Nucleus accumbens (tissue), 56 donors: ENCODE measurements around the gene ARRB2.
"Not testable (repeated sequence)": the region's sequence is repeated elsewhere in the genome, so short reads cannot be mapped to it uniquely, and the experiment has no call there.

ENCODE experiments used
- DNase-seq, 56 donors: peaks; one replicate each; lab custom pipeline; 2025; lab: John Stamatoyannopoulos, UW

The ARRB2 gene

DNA sequence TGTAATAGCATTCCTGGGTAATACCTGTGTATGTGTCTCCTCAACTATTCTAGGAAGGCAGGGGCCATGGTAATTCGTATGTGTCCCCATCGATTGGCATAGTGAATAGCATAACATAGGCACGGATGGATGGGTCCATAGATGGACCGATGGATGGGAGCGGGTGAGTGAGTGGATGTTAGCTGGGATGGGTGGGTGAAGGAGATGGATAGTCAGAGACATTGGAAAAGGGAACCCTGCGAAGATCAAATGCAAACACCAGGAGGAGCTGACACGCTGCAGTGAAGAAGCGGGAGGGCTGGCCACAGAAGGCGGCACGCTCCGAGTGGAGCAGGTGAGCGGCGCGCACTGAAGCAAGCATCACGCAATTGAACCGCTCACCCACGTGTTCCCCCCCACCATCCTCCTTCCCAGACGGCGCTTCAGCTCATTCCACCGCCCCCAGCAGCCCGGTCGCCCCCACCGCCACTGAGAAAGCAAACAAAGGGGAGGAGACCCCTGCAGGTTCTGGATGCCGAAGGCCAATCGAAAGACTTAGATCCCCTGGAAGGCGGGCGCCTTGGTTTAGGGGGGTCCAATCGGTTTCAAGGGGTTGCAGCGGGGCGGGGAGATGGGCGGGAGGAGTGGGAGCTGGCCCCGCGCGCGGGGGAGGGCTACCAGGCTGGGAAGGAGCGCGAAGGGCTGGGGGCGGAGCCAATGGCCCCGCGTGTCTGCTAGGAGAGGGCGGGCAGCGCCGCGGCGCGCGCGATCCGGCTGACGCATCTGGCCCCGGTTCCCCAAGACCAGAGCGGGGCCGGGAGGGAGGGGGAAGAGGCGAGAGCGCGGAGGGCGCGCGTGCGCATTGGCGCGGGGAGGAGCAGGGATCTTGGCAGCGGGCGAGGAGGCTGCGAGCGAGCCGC is at the start of gene ARRB2:
TSS of gene ARRB2 (plus strand) at position 839 of the 899 bp plus-strand sequence. CDS start 90 bp downstream, outside the sequence.
- DNase-seq, result peak; percentile 88 to 100 (median 98)

DNA sequence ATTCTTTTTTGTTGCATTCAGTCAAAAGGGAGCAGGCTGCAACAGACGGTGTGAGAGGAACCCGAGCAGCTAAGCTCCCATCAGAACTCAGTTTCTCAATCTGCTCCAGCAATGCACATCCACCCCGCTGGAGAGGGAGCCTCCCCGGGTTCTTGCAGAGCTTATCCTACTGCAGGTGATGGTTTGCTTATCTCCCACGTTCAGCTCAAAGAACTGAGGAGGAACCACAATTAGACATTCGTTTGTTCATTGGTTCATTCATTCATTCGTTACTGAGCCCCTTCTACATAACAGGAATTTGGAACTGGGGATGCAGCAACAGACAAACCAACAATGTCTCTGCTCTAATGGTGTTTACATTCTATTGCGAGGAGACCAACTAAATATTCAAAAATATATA is 46.7 kb upstream of the ARRB2 start:
- DNase-seq, result no peak

DNA sequence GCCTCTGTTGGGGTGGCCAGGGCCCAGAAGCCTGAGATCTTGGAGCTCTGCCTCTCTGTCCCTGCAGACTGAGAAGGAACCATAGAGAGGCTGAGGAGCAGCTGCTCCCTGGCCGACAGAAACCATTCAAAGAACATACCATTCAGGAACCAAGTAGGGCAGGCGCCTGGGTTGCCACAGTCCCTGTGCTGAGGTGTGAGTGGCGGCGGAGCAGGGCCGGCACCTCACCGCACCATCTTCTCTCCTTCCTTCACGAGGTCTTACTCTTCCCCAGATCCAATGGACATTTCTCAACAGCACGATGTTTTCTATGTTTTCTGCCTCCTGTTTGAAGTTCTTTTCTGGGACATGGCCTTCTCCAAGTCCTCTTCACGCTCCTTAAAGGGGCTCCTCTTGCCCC is 46.2 kb upstream of the ARRB2 start:
- DNase-seq, result no peak

DNA sequence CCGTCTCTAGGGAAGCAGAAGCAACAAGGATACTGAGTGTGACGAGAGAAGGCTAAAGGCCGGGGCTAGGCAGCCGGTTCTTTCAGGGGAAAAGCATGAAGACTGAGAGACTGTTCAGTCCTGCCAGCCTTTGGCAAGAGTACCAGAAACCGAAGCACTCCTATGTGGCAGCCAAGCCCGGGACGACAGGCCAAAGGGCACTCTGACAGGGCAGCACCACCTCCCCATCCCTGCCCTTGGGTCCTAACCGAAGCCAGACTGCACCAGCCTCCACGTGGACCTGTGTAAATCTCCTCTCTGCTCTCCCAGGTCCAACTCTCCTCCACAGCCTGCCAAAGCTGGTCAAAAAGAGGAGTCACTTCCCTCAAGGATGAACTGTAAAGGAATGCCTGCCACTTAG is 45.4 kb upstream of the ARRB2 start:
- no peak for DNase-seq

DNA sequence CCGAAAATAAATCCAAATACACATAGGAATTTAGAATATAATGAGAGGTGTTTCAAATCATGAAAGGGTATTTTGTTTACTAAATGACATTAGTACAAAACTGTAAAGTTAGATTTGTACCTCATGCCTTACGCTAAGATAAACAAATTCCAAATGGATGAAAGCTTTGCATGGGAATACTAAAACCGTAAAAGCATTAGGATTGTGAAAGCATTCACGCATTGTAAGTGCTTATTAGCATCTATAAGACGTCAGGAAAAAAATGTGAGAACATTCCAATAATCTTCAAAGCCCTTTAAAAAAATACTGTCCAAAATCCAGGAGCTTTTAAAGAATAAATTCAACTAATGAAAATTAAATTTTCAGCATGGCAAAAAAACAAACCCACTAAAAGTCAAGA is 44.1 kb upstream of the ARRB2 start:
- no peak for DNase-seq

DNA sequence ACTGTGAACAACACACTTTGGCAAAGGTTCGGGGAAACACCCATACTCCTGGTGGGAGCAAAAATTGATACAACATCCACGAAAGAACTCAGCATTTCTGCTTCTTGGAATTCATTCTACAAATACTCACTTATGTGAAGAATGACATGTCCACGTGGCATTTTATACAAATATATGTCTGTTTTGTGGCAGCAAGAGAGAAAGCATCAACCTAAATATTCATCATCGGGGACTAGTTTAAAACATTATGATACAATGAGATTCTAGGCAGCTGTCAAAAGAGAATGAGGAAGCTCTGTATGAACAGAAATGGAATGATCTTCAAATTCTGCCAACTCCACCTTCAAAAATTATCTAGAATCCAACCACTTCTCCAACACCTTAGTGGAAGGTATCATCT is 43.3 kb upstream of the ARRB2 start:
- DNase-seq, result no peak

DNA sequence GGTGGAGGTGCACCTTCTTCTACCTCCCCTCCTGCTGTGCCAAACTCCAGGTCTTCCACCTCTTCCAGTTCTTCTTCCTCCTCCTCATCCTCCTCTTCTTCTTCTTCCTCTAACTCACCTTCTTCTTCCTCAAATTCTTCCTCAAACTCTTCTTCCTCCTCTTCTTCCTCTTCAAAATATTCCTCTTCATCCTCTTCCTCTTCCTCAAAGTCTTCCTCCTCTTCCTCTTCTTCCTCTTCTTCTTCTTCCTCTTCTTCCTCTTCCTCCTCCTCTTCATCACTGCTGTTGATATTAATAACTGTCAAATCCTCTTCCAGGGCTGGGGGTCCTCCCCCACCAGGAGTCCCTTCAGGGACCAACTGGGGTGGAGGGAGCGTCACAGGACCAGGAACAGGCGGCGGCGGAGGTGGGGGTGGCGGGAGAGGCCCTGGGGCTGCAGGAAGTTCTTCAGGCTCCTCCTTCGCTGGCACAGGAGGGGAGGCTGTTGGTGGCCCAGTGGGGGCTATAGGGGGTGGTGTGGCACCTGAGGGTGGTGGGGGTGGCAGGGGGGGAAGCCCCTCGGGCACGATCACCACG is 38.3 kb upstream of the ARRB2 start:
- no peak for DNase-seq

DNA sequence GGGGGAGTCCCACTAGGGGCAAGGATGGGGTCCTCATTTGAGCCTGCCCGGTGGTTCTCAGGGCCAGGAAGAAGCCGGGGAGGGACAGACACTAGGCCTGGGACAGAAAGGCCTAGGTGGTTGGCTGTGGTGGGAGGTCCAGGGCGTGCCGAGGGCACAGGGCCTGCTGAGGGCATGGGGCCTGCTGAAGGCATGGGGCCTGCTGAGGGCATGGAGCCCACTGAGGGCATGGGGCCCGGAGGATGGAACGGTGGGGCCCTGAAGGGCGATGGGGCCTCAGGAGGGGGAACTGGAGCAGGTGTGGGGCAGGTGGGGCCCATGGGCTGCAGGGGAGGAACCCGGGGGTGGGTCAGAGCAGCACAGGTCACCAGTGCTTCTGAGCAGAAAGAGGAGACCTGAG is 37.7 kb upstream of the ARRB2 start:
- no peak for DNase-seq

DNA sequence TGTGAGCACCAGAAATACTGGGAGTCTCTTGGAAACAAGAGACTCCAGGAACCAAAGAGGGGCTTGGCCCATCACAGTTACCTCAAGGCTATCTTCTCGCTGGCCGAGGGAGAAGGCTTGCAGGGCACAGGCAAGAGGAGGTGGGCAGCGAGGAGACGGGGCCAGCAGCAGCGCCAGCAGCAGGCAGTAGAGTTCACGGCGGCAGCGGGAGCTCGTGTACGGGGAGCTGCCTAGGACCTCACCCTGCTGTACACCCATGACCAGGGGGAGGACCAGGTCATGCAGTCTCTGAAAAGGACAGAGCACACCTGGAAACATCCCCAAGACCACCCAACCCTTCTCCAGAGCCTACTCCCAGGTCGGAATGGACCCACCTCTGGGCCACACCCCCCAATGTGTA is 37.3 kb upstream of the ARRB2 start:
- DNase-seq, result no peak

DNA sequence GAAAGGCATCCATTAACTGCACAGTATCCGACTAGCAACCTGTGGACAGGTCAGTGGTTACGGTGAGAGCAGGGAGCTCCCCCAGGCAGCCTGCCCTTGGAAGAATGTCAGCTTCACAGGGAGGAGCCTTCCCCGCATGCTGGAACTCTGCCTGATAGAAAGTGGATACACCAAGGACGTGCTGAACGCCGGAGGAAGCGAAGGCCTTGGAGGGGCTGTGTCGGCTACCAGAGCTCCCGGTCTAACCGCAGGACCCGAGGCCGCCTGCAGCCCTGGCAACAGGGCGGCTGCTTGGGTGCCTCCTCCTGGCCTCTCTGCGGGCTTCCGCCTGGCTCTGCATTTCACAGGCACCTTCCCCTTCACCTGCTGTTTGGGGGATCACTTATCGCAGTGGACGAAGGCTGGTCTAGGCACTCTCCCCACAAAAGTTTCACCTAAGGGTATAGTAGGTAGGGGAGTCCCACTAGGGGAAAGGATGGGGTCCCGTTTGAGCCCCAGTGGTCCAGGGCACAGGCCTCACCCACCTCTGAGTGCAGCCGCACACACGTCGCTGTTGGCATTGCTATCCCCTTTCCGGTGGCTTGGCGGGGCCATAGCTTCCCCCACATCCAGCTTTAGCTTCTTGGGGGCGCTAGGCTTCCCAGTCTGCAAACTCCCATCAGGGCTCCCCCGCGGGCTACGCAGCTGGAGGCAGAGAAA is 36.3 kb upstream of the ARRB2 start:
- DNase-seq, result no peak

DNA sequence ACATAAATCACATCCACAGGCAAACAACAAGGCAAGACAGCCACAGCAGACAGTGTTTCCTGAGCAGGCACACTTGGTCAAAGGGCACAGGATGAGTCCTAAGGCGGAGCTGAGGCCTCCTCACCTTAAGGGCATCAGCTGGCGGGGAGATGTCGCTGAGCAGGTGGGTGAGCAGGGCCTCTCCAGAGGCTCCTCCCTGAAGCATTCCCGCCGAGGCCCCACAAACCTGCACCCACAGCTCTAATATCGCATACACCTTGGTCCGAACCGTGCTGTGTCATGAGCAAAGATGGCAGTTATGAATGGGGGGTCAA is 35.8 kb upstream of the ARRB2 start:
- no peak for DNase-seq

DNA sequence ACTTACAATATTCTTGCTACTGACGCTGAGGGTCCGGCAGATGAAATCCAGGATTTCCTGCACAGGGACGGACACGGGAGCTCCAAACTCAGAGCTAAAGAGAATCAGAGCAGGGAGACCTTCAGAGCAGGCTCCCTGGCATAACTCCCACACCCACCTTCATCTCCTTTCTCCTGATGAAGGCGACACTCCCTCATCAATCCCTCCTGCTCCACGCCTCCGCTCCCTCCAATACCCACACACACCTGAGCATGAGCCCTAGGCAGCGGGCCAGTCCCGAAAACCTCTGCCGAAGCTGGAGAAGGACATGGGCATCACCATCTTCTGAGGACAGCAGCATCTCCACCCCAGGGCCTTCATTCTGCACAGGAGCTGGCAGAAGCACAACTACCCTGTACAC is 34.6 kb upstream of the ARRB2 start:
- peak in 2 of 56 donors; percentile 9 to 13 for DNase-seq

DNA sequence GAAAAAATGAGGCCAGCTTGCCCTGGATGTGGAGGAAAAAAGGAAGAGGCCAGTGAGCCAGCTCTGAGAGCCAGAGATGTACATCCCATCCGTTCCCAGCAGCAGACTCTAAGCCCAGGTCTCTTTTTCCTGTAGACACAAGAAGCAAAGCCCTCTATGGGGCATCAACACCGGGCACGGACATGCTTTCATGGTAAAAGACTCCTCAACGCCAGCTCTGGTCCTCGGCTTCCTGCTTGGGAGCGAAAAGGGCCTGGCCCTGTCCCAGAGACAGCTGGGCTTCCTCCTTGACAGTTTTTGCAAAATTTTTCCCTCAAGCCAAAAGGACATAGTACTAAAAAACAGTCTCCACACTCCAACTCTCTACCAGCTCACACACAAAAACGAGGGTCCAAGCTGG is 33.6 kb upstream of the ARRB2 start:
- no peak for DNase-seq

DNA sequence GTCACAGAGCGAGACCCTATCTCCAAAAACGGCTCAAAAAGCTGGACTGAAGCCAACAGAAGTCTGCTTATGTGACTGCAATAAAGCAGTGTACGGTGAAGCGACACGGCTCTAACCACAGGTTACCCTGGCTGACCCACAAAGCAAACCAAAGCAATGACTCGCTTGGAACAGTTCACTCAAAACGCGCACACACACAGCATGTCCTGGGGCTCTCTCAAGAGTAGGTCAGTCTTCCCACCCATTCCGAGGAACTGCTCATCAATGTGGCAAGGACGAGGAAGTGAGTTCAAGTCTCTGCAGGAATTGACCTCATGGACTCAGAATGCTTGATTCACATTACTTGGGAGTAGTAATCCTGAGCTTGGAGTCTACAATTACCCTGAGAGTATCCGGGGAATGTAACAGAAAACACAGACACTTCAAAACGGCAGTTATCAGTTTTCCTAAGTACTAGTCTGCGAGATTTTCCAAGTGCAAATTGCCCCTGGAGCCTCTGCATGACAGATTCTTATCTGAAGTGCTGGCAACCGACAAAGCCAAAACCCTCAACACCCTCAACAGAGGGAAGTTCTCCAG is 31.9 kb upstream of the ARRB2 start:
- no peak for DNase-seq

DNA sequence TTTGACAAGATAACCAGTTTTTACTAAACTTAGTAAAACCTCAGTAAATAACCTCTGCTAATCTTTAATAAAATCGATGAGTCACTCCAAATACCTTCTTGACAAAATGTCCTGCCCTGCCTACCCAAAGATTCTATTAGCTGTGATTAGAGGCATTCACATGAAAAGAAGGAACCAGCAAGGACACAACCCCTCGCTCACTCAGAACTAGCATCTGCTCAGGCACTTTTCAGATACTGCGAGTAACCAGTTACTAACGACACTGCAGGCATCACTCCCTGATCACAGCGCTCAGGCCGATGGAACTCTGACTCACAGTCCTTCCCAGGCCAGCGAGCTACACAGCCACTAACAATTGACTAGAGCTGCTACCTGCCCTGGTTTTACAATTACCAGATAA is 30.8 kb upstream of the ARRB2 start:
- DNase-seq, result no peak

DNA sequence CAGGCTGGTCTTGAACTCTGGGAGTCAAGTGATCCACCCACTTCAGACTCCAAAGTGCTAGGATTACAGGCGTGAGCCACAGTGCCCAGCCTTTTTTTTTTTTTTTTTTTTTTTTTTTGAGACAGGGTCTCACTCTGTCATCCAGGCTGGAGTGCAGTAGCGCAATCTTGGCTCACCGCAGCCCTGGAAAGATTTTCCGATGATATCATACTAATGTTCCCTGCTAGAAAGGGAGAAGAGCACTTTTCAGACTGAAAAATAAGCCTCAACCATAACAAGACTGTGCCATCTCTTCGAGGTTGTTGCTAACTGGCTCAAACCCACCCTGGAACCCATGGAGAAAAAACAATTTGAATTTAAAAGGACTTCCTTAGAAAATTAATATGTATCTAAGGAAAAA is 26.7 kb upstream of the ARRB2 start:
- not testable (repeated sequence) for DNase-seq

DNA sequence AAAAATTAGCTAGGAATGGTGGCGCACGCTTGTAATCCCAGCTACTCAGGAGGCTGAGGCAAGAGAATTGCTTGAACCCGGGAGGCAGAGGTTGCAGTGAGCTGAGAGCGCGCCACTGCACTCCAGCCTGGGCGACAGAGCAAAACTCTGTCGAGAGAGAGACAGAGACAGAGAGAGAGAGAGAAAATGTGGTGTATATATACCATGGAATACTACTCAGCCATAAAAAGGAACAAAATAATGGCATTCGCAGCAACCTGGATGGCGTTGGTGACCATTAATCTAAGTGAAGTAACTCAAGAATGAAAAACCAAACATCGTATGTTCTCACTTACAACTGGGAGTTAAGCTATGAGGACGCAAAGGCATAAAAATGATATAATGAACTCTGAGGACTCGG is 20.6 kb upstream of the ARRB2 start:
- DNase-seq, result not testable (repeated sequence)

DNA sequence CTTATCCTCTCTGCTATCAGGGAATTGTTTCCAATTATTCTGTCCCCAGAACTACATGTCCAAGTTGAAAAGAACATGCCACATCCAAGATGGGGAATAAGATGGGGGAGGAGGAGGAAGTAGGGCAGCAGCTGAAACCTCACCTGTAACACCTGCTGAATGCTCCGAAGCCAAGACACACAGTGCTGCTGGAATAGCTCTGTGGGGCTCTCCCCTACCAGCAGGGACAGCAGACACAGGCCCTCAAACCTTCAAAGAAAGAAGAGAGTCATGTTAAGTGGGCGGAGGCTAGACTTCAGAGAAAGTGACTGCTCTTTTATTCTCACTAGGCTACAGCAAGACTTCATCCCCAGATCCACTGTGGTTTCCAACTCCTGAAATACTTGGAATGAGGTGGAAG is 19.7 kb upstream of the ARRB2 start:
- DNase-seq, result no peak

DNA sequence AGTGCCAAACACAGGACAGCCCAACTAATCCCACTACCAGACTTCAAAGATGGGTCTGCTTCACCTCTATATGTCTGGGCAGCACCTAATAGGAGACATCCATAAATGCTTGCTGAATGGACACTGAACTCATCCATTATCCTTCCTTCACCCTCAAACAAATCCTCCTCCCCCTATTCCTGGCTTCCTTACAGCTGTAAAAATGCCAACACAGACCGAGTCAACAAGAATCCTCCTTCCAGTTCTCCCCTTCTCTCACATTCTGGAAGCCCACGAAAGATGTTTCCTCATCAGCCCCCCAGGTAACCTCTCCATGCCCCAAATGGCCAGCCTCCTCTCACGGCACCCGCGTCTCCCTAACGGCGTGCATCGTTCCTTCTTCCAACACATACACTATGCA is 18.7 kb upstream of the ARRB2 start:
- no peak for DNase-seq

DNA sequence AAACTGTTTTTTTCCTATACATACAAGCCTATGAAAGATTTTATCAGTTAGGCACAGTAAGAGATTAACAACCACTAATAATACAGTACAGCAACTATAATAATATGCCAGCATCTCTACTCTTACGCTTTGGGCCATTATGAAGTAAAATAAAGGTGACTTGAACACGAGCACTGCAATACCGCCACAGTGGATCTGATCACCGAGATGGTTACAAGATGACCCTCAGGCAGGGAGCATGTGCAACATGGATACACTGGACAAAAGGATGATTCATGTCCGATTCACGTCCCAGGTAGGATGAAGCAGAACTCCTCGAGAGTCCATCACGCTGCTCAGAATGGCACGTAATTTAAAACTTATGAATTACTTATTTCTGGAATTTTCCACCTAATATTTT is 17.0 kb upstream of the ARRB2 start:
- DNase-seq, result no peak

DNA sequence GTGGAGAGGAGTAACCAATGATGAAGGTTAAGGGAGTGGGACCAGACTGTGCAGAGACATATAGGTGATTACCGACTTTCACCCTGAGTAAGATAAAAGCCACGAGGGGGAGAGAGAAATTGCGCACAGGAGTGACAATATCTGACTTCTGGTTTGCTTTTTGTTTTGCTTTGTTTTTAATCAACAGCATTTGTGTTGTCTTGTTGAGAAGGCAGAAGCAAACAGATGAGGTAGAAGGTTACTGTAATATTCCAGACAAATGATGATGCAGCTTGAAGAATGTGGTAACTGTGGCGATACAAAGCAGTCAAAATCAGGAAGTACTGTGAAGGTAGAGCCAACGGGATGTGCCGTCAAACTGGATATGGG is 14.0 kb upstream of the ARRB2 start:
- DNase-seq, result no peak
